ENCODE results near the gene SCRN3.

DNA sequence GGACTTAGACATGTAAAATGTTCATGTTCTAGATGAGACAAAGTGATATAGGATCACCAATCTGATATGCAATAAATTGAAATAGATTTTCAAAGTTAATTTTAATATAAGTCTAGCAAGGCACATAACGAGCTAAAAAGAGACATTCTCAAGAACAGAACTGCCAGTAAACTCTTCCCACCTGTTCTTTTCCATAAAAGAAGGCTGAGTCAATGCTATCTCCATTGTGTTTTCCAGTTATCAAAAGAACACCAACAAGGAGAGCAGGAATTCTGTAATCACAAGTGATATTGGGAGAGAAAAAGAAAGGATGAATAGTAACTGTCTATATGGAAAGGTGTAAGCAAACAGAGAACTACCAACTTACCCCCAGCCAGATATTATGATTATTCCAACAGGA lies 65.7 kb downstream of the SCRN3 start:
- TF ChIP-seq CHD2 (IDR thresholded peaks at IDR 0.05; ENCODE audit: low read length, partially characterized antibody) (no peak), TAF1 (IDR thresholded peaks at IDR 0.05; ENCODE audit: borderline replicate concordance, low read depth, low read length) (no peak), SIN3A (IDR thresholded peaks at IDR 0.05; ENCODE audit: borderline replicate concordance, low read depth, low read length) (no peak), RCOR1 (IDR thresholded peaks at IDR 0.05; ENCODE audit: low read length) (no peak)
- TF ChIP-seq, protein P1, sequence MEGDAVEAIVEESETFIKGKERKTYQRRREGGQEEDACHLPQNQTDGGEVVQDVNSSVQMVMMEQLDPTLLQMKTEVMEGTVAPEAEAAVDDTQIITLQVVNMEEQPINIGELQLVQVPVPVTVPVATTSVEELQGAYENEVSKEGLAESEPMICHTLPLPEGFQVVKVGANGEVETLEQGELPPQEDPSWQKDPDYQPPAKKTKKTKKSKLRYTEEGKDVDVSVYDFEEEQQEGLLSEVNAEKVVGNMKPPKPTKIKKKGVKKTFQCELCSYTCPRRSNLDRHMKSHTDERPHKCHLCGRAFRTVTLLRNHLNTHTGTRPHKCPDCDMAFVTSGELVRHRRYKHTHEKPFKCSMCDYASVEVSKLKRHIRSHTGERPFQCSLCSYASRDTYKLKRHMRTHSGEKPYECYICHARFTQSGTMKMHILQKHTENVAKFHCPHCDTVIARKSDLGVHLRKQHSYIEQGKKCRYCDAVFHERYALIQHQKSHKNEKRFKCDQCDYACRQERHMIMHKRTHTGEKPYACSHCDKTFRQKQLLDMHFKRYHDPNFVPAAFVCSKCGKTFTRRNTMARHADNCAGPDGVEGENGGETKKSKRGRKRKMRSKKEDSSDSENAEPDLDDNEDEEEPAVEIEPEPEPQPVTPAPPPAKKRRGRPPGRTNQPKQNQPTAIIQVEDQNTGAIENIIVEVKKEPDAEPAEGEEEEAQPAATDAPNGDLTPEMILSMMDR (IDR thresholded peaks at IDR 0.05), result no peak

Data from SK-N-SH (cell line).